HUES6 (cell line): ENCODE measurements around the gene SGCD.

Experiments
- H3K27ac ChIP-seq: 2 replicates; pipeline ENCODE4 v1.7.0; 2013; ENCODE audit warnings: low read depth, mild to moderate bottlenecking, low read length, inconsistent platforms
- H3K27me3 ChIP-seq: 2 replicates; pipeline ENCODE4 v1.6.1; 2013; ENCODE audit warnings: low read length; ENCODE audit not compliant: control insufficient read depth, insufficient read depth
- H3K36me3 ChIP-seq: 2 replicates; pipeline ENCODE4 v1.6.1; 2013; ENCODE audit warnings: low read length; ENCODE audit not compliant: control insufficient read depth, insufficient read depth
- H3K4me1 ChIP-seq: 2 replicates; pipeline ENCODE4 v1.6.1; 2013; ENCODE audit warnings: low read length; ENCODE audit not compliant: control insufficient read depth, insufficient read depth
- H3K4me3 ChIP-seq: 2 replicates; pipeline ENCODE4 v1.5.1; 2013; ENCODE audit warnings: low read depth, low read length
- H3K9ac ChIP-seq: one replicate; pipeline ENCODE4 v1.6.1; 2013; ENCODE audit warnings: mild to moderate bottlenecking, low read length
- H3K9me3 ChIP-seq: 2 replicates; pipeline ENCODE4 v1.6.1; 2013; ENCODE audit warnings: low read depth, low read length; ENCODE audit not compliant: control insufficient read depth, insufficient read depth

Gene SGCD

GRCh38 chr5:156386976-156387375, 60.0 kb downstream of the SGCD start:
- H3K36me3 ChIP-seq = no peaks in the 10 kb centered on the region
- H3K9me3 ChIP-seq = no peaks in the 10 kb centered on the region
- H3K27ac ChIP-seq = no peak overlapping the region
- H3K4me1 ChIP-seq = no peaks in the 10 kb centered on the region
- no peak overlapping the region for H3K9ac ChIP-seq
- no peaks in the 10 kb centered on the region for H3K27me3 ChIP-seq
- no peak overlapping the region for H3K4me3 ChIP-seq

- H3K27ac ChIP-seq = no peak overlapping the region
- H3K9ac ChIP-seq = no peak overlapping the region
- no peaks in the 10 kb centered on the region for H3K27me3 ChIP-seq
- no peaks in the 10 kb centered on the region for H3K36me3 ChIP-seq
- no peaks in the 10 kb centered on the region for H3K9me3 ChIP-seq
- H3K4me3 ChIP-seq = no peak overlapping the region
- H3K4me1 ChIP-seq = no peaks in the 10 kb centered on the region
Measured at GRCh38 chr5:156387391-156387790, 60.4 kb downstream of the SGCD start.

- no peaks in the 10 kb centered on the region for H3K27me3 ChIP-seq
- H3K4me3 ChIP-seq = no peak overlapping the region
- H3K9ac ChIP-seq = no peak overlapping the region
- H3K27ac ChIP-seq = no peak overlapping the region
- H3K9me3 ChIP-seq = no peaks in the 10 kb centered on the region
- no peaks in the 10 kb centered on the region for H3K4me1 ChIP-seq
- no peaks in the 10 kb centered on the region for H3K36me3 ChIP-seq
Measured at GRCh38 chr5:156388233-156388632, 61.3 kb downstream of the SGCD start.

GRCh38 chr5:156391139-156391538, 64.2 kb downstream of the SGCD start:
- Histone ChIP-seq H3K9ac (no peak overlapping the region), H3K9me3 (no peaks in the 10 kb centered on the region), H3K27ac (no peak overlapping the region), H3K27me3 (no peaks in the 10 kb centered on the region), H3K4me3 (no peak overlapping the region), H3K4me1 (no peaks in the 10 kb centered on the region), H3K36me3 (no peaks in the 10 kb centered on the region)

- no peak overlapping the region for H3K27ac ChIP-seq
- no peaks in the 10 kb centered on the region for H3K36me3 ChIP-seq
- H3K4me3 ChIP-seq = no peak overlapping the region
- no peaks in the 10 kb centered on the region for H3K9me3 ChIP-seq
- no peaks in the 10 kb centered on the region for H3K27me3 ChIP-seq
- H3K4me1 ChIP-seq = no peaks in the 10 kb centered on the region
- H3K9ac ChIP-seq = no peak overlapping the region
Measured at GRCh38 chr5:156393980-156394379, 67.0 kb downstream of the SGCD start.

- Histone ChIP-seq H3K27me3 (no peaks in the 10 kb centered on the region), H3K36me3 (no peaks in the 10 kb centered on the region), H3K9ac (no peak overlapping the region), H3K27ac (no peak overlapping the region), H3K4me3 (no peak overlapping the region), H3K9me3 (no peaks in the 10 kb centered on the region), H3K4me1 (no peaks in the 10 kb centered on the region)
Measured at GRCh38 chr5:156394642-156395305, 67.8 kb downstream of the SGCD start.

GRCh38 chr5:156395306-156395675, 68.3 kb downstream of the SGCD start:
- no peaks in the 10 kb centered on the region for H3K36me3 ChIP-seq
- H3K9ac ChIP-seq = no peak overlapping the region
- H3K27me3 ChIP-seq = no peaks in the 10 kb centered on the region
- H3K9me3 ChIP-seq = no peaks in the 10 kb centered on the region
- no peak overlapping the region for H3K27ac ChIP-seq
- no peak overlapping the region for H3K4me3 ChIP-seq
- H3K4me1 ChIP-seq = no peaks in the 10 kb centered on the region

GRCh38 chr5:156396063-156396829, 69.3 kb downstream of the SGCD start:
- Histone ChIP-seq H3K27me3 (no peaks in the 10 kb centered on the region), H3K36me3 (no peaks in the 10 kb centered on the region), H3K27ac (no peak overlapping the region), H3K9me3 (no peaks in the 10 kb centered on the region), H3K9ac (no peak overlapping the region), H3K4me1 (no peaks in the 10 kb centered on the region), H3K4me3 (no peak overlapping the region)

- Histone ChIP-seq H3K9ac (no peak overlapping the region), H3K36me3 (no peaks in the 10 kb centered on the region), H3K27me3 (no peaks in the 10 kb centered on the region), H3K4me1 (no peaks in the 10 kb centered on the region), H3K27ac (no peak overlapping the region), H3K4me3 (no peak overlapping the region), H3K9me3 (no peaks in the 10 kb centered on the region)
Measured at GRCh38 chr5:156396830-156397081, 69.8 kb downstream of the SGCD start.

GRCh38 chr5:156399323-156399722, 72.4 kb downstream of the SGCD start:
- Histone ChIP-seq H3K9me3 (no peaks in the 10 kb centered on the region), H3K4me1 (no peaks in the 10 kb centered on the region), H3K27me3 (no peaks in the 10 kb centered on the region), H3K4me3 (no peak overlapping the region), H3K36me3 (no peaks in the 10 kb centered on the region), H3K27ac (no peak overlapping the region), H3K9ac (no peak overlapping the region)

- Histone ChIP-seq H3K4me3 (no peak overlapping the region), H3K4me1 (no peaks in the 10 kb centered on the region), H3K9me3 (no peaks in the 10 kb centered on the region), H3K27me3 (no peaks in the 10 kb centered on the region), H3K9ac (no peak overlapping the region), H3K36me3 (no peaks in the 10 kb centered on the region), H3K27ac (no peak overlapping the region)
Measured at GRCh38 chr5:156400231-156400986, 73.4 kb downstream of the SGCD start.
